HG02642 (cell line): ENCODE data around the gene PIGA.
"Not testable (repeated sequence)": the region's sequence is repeated elsewhere in the genome, so short reads cannot be mapped to it uniquely, and the experiment has no call there.

Experiments
- ATAC-seq: cut with Tn5 transposase; IDR thresholded peaks from one replicate; pipeline ENCODE4 v1.9.1; 2021; ENCODE audit warnings: mild to moderate bottlenecking; ENCODE audit not compliant: unreplicated experiment, poor library complexity

PIGA gene

GRCh38 chrX:15322072-15322471 lies 13.3 kb downstream of the PIGA start:
- no peak for ATAC-seq

GRCh38 chrX:15321447-15321846 lies 13.9 kb downstream of the PIGA start:
- ATAC-seq: no peak

GRCh38 chrX:15320297-15320696 lies 15.0 kb downstream of the PIGA start:
- no peak for ATAC-seq

GRCh38 chrX:15319075-15319474 lies 16.2 kb downstream of the PIGA start:
- no peak for ATAC-seq

GRCh38 chrX:15315509-15315908 lies 19.8 kb downstream of the PIGA start, which contains the start of gene ASB11:
Gene ASB11, minus strand, starts transcription at chrX:15315640. Its CDS starts 35 bp downstream, at chrX:15315605.
- ATAC-seq: no peak

GRCh38 chrX:15314472-15314871 lies 20.9 kb downstream of the PIGA start:
- ATAC-seq: no peak

- no peak for ATAC-seq
Observed at GRCh38 chrX:15311119-15311518, 24.2 kb downstream of the PIGA start.

- ATAC-seq: no peak
Observed at GRCh38 chrX:15310117-15310516, 25.2 kb downstream of the PIGA start.

- not testable (repeated sequence) for ATAC-seq
Observed at GRCh38 chrX:15305899-15306298, 29.4 kb downstream of the PIGA start.

GRCh38 chrX:15301924-15302323 lies 33.4 kb downstream of the PIGA start:
- ATAC-seq: no peak

- no peak for ATAC-seq
Observed at GRCh38 chrX:15299941-15300851, 35.1 kb downstream of the PIGA start.

GRCh38 chrX:15298780-15299179 lies 36.5 kb downstream of the PIGA start:
- ATAC-seq: no peak

- ATAC-seq: no peak
Observed at GRCh38 chrX:15298201-15298600, 37.1 kb downstream of the PIGA start.

- no peak for ATAC-seq
Observed at GRCh38 chrX:15293451-15293850, 41.9 kb downstream of the PIGA start.

- ATAC-seq: no peak
Observed at GRCh38 chrX:15292861-15293260, 42.5 kb downstream of the PIGA start.

GRCh38 chrX:15277604-15278003 lies 57.7 kb downstream of the PIGA start:
- ATAC-seq: no peak

GRCh38 chrX:15274946-15275345 lies 60.4 kb downstream of the PIGA start:
- ATAC-seq: no peak

GRCh38 chrX:15273275-15273674 lies 62.0 kb downstream of the PIGA start:
- ATAC-seq: not testable (repeated sequence)

GRCh38 chrX:15271757-15272156 lies 63.6 kb downstream of the PIGA start:
- ATAC-seq: no peak

- no peak for ATAC-seq
Observed at GRCh38 chrX:15269618-15270521, 65.5 kb downstream of the PIGA start, which contains the start of gene ASB9. Gene ASB9, minus strand, starts transcription at chrX:15270083. Its CDS starts 209 bp downstream, at chrX:15269874.
